Gastrocnemius medialis (tissue), 4 donors: ENCODE measurements around the gene DNM1L.

Experiments
- POLR2A ChIP-seq, 2 donors: fragments of 450-650 bp; IDR thresholded peaks; one replicate each; pipeline ENCODE4 v1.6.1; 2017; ENCODE audit warnings: antibody characterized with exemption in 2 of 2, mild to moderate bottlenecking in 2 of 2, moderate library complexity in 2 of 2
- TF ChIP-seq, protein P1 (sequence below), 5 experiments: fragments of 450-650 bp in 3 of 5; fragments of 200-600 bp in 2 of 5; sonication (generic) in 2 of 5; IDR thresholded peaks in 4 of 5; conservative IDR thresholded peaks in 1 of 5; 1 replicate in 4 of 5; 2 replicates in 1 of 5; pipeline ENCODE4 v1.5.1; 2016 to 2019; ENCODE audit warnings: antibody characterized with exemption in 5 of 5, mild to moderate bottlenecking in 3 of 5, moderate library complexity in 3 of 5

DNA sequence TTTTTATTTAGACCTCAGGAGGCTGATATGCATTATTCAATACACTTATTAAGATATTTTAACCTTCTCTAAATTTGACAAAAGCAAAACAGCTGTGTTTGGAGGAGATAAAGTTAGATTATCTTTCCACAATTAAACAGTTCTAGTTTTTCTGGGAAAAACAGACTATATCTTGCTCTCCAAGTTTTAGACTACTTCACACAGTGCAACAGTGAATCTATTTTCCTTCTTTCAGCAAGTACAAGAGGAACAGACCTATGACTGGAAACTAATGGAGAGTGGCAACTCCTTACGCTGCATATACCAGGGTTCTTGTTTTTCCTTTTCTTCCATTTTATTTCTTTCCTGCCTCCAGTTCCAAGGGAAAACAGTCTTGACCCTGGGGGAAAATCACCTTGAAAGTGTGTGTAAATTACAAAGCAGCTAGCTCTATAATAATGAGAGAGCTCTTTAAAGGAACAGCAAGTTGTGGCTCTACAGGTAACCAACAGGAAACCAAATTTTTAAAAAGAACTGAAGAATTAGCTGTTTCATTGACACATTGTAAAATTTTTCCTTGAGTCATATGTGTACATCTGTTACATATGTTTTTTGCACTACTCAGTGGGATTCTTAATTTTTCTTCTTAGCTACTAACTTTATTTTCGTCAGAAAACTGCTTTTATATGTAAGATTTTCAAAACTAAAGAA lies 27.4 kb downstream of the DNM1L start:
- TF ChIP-seq, protein P1, sequence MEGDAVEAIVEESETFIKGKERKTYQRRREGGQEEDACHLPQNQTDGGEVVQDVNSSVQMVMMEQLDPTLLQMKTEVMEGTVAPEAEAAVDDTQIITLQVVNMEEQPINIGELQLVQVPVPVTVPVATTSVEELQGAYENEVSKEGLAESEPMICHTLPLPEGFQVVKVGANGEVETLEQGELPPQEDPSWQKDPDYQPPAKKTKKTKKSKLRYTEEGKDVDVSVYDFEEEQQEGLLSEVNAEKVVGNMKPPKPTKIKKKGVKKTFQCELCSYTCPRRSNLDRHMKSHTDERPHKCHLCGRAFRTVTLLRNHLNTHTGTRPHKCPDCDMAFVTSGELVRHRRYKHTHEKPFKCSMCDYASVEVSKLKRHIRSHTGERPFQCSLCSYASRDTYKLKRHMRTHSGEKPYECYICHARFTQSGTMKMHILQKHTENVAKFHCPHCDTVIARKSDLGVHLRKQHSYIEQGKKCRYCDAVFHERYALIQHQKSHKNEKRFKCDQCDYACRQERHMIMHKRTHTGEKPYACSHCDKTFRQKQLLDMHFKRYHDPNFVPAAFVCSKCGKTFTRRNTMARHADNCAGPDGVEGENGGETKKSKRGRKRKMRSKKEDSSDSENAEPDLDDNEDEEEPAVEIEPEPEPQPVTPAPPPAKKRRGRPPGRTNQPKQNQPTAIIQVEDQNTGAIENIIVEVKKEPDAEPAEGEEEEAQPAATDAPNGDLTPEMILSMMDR (IDR thresholded peaks at IDR 0.05 in 4 of 5, conservative IDR thresholded peaks at IDR 0.05 in 1 of 5), result no peak
- TF ChIP-seq POLR2A (IDR thresholded peaks at IDR 0.05), result no peak
